RPMI7951 (cell line): ENCODE data around the gene CHTOP. TPM values are rescaled to one million over a fixed set of nuclear protein-coding genes. Genes with fewer than 3 reads are reported as not detected.

ENCODE experiments used
- DNase-seq: peaks from one replicate; pipeline ENCODE4 v3.0.0-alpha.2; 2012; ENCODE audit warnings: low read depth
- total RNA-seq: library from RNA; depleted of rRNA; stranded (reverse); fragments of >200 nt; shearing (Covaris generic); gene quantifications from 2 replicates; pipeline ENCODE4 v1.2.3, GENCODE V29; 2014

CHTOP gene
- total RNA-seq, 1 experiment from 2014 or later, result 34.7 TPM

DNA sequence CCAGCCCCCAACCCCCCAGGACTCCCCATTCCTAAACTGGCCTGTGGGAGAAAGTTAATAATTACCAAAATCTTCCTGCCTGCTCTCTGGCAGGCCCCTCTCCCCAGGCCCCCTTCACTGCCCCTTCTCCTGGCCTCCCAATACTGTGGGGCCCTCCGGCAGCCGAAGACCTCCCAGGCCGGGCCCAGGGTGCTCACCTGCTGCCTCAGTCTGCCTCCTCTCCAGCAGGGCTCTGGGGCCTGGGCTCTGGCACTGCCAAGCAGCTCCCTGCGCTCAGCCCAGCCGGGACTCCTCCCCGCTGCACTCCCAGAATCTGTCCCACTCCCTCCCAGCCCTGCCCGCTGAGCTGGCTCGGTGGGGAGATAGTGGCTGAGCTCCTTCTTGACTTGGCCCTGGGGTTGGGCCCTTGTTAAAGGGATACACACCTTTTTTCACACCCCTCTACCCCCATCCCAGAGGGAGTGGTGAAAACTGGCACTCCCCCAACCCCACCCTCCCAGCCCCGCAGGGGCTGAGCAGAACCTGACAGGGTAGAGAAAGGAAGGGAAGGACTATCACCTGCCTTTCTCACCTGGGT lies 21.0 kb upstream of the CHTOP start, which contains the start of gene S100A16:
TSS of gene S100A16 (minus strand) at position 383 of the 577 bp plus-strand sequence. CDS start 4,986 bp downstream, outside the sequence.
- DNase-seq, result peak; percentile 65

DNA sequence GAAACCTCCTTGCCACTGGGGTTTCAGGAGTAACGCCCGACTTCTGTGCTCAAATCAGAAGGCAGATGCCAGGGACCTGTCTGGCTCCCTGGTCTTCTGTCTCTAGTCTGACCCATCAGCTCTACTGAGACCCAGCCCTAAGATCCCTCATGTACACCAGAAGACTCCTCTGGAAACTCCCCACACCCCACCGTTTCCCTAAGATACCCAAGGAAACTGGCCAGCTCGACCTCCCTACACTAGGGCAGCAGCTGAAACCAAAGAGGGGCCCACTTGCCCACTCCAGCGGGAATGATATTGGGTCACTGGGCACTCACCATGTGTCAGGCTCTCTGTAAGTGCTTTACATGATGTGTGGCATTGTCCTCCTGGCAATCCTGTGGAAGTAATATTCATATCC lies 20.5 kb upstream of the CHTOP start:
- DNase-seq, result no peak

DNA sequence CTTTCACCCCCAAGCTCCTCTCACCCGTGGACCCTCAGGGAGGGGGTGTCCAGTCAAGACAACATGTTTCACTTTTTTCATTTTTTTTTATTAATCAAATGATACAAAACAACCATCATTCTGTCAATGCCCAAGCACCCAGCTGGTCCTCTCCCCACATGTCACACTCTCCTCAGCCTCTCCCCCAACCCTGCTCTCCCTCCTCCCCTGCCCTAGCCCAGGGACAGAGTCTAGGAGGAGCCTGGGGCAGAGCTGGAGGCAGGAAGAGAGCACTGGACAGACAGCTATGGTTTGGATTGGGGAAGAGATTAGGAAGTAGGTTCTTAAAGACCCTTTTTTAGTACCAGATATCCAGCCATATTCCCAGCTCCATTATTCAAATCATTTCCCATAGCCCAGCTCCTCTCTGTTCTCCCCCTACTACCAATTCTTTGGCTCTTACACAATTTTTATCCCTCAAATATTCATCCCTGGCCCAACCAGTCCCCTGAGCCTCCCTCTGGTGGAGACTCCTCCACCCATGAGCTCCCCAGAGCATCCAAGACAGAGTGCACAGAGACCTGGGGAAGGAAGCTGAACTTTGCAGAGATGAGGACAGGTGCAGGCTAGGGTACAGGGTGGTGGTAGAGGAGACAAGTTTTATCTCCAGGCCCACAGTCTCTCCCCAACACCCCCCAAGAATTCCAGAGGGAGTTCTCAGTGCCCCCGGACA lies 19.5 kb upstream of the CHTOP start:
- DNase-seq, result no peak

GRCh38 chr1:153614906-153615305 lies 19.0 kb upstream of the CHTOP start:
- DNase-seq, result no peak

DNA sequence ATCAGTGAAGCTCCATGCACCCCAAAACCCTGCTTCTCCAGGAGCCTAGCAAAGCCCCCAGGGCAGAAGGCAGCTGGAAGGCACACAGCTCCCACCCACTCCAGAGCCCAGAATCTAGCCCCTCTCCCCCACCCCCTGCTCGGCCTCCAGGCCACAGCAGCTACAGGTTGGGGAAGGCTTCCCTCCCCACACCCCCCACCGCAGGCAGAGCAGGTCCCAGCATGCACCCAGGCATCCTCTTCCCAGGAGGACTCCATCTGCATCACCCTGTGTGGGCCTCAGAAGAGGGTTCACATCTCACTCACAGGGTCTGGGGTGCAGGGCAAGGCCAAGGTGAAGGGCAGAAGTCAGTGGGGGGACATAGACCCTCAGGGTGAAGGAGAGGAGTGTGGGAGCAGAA lies 18.5 kb upstream of the CHTOP start:
- DNase-seq, result no peak

- DNase-seq, result no peak
These were observed 17.5 kb upstream of the CHTOP start, which contains the start of gene S100A14 for GRCh38 chr1:153616144-153616916. S100A14 (minus strand) TSS chr1:153616325; CDS start chr1:153615858, 467 bp downstream.

- DNase-seq, result no peak
These were observed 17.0 kb upstream of the CHTOP start for GRCh38 chr1:153616917-153617311.

DNA sequence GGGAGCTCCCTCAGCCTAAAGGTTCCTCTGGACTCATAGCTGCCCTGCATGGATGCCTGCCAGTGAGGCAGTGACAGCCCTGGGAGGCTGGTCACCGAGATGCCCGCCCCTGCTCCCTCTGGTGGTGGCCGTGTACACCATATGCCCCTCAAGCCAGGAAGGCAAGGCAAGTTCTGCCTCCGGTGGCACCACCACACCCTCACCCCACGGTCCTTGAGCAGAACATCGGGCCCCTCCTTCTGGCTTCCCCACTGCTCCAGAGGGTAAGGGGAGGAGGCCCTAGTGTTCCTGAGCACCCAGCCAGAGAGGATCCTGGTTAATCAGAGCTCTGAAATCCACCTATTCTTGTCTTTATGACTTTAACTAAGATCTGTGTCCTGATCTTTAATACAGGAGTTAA lies 16.2 kb upstream of the CHTOP start:
- DNase-seq, result no peak

- no peak for DNase-seq
These were observed 14.7 kb upstream of the CHTOP start for GRCh38 chr1:153619171-153619570.

- DNase-seq, result no peak
These were observed 10.8 kb upstream of the CHTOP start for GRCh38 chr1:153623101-153623500.

DNA sequence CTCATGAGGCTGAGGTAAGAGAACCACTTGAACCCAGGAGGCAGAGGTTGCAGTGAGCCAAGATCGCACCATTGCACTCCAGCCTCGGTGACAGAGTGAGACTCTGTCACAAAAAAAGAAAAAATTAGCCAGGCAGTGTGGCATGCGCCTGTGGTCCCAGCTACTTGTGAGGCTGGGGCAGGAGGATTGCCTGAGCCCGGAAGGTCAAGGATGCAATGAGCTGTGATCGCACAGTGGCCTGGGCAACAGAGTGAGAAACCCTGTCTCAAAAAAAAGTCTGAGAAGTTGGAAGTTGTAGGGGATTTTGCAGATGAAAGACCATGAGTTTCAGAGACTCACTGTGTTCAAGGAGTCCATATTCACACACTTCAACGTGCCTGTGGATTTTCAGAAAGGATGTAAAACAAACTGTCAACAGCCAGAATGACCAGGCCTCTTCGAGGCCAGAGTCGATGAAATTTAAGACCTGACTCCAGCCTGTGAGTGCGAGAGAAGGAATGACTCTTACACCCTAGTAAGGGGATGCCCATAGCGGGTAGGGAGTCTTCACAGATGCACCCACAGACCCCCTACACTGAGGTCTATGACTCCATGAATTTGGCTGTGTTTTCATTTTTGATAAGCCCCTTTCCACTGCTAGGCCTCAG lies 8.8 kb upstream of the CHTOP start:
- no peak for DNase-seq

DNA sequence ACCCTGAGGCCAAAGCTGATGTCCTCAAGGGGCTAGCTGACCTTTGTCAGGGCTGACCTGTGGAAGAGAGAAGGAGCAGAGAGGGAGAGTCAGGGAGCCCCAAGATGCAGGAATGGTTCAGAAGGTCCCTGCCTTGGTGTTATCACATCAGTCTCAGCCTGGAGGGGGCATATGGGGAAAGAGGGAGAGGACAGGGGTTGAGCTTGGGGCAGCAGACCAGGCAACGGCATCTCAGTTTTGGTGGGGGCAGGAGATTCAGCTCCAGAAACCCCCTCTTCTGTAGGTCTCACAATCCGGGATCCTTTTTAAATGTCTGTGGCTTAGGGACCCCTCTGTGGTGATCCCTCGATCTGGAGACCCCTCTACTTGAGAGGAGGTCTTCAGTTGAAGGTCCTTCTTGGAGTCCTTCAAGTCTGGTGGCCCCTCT lies 7.4 kb upstream of the CHTOP start:
- no peak for DNase-seq

GRCh38 chr1:153626904-153627714 lies 6.8 kb upstream of the CHTOP start, which contains the start of gene S100A13:
S100A13 (minus strand) TSS chr1:153627505; CDS start chr1:153626472, 1,033 bp downstream.
- peak; percentile 96 for DNase-seq

DNA sequence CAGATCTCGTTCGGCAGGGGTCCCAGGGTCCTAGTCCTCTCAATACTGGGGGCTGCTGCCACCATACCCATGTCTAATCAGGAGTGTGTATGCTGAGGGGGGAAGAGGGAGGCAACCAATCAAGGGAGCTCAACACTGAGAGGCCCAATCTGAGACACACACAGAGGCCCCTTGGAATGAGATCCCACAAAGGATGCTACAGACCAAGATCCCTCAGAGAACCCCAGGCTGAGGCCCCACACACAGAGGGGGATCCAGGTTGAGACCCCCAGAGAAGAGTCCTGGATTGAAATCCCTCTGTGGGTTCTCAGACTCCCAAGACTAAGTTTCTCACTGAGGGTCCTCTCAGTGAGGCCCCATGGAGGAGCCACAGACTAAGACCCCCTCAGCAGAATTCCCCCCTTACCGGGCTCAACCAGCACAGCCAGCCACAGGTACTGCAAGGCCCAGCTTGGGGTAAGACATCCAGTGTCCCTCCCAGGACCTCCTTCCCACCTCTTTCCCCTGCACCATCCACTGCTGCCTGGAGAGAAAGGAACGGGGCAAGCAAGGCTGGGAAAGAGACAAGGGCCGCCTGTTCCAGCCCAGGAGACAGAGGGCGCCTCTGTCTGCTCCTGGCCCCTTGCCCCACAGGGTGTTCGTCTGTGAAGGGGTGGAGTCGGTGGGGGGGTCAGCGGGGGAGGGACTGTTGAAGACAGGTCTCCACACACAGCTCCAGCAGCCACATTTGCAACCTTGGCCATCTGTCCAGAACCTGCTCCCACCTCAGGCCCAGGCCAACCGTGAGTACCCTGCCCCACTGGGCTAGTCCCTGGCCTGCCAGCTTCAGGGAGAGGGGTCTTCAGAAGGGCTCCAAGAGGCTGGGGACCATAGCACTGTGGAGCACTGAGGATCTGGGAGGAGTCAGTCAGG lies 5.9 kb upstream of the CHTOP start, which contains the start of gene S100A1:
TSS of gene S100A1 (plus strand) at position 720 of the 912 bp plus-strand sequence. CDS start 2,088 bp downstream, outside the sequence.
- no peak for DNase-seq

GRCh38 chr1:153628638-153629342 lies 5.1 kb upstream of the CHTOP start:
- no peak for DNase-seq

- no peak for DNase-seq
These were observed 4.6 kb upstream of the CHTOP start for GRCh38 chr1:153629343-153629665.

DNA sequence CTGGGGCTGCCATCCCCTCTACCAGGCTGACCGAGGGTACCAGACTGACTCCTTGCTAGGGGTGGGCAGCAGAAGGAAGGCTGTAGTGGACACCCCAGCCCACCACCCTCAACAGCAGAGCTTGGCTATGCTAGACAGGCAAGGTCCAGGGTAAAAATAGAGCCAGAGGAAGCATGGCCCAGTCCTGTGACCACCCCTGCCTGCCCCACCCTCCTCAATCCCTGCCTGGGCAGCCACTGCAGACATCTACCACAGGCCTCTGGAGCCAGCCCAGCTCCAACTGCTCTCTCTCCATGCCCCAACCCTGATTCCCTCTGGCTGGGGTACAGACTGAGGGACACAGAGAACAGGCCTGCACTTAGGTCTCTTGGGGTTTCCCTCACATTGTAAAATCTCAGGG lies 3.9 kb upstream of the CHTOP start:
- DNase-seq, result no peak

DNA sequence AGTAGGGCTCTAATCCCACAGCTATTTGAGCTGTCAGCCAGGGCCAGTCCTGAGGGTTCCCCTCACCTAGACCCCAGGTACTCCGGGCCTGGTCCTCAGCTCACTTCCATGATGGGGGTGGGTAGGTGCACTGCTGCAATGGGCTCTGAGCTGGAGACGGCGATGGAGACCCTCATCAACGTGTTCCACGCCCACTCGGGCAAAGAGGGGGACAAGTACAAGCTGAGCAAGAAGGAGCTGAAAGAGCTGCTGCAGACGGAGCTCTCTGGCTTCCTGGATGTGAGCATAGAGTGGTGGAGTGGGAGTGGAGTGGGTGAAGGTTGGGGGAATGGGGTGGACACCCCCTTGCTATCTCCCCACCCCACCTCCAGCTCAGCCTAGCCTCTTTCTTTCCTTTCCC lies 3.5 kb upstream of the CHTOP start:
- no peak for DNase-seq
